Measurements from ENCODE around the gene ZNF99.
"Not testable (repeated sequence)": the region's sequence is repeated elsewhere in the genome, so short reads cannot be mapped to it uniquely, and the experiment has no call there.

ZNF99 gene

DNA sequence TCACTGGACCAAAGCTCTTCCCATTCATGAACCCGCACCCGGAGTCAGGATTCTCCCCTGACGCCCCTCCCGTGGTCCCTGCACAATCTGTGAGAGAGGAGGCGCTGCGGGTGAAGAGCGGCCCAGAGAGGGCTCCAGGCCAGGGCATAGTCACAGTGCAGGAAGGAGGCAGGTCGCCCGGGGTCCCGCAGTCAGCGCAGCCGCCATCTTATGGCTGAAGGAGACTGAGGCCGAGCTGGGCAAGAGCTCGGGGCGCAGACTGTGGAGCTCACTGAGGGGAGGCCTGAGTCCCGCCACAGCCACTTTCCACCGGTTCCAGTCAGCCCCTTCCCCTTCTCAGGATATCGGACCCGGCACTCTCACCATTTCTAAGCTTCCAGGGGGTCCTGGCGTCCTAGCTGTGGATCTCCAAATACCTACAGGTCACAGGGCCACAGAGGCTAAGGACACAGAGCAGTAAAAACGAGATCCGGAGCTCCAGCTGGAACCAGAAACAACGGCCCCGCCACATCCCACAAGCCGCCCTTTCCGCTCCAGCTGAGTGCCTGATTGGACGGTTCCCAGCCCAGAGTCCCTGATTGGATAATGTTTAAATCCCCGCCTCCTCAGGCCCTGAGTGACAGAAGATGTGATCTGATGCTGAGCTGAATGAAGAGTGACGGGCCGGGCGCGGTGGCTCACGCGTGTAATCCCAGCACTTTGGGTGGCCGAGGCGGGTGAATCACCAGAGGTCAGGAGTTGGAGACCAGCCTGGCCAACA, at the start of gene ZNF99:
Gene ZNF99, minus strand, starts transcription at position 501 of the 760 bp plus-strand sequence. Its CDS starts 135 bp downstream, at position 366.
- DNase-seq (ENCODE audit: insufficient read length, low spot score): no peak
- no peak for FAIRE-seq

DNA sequence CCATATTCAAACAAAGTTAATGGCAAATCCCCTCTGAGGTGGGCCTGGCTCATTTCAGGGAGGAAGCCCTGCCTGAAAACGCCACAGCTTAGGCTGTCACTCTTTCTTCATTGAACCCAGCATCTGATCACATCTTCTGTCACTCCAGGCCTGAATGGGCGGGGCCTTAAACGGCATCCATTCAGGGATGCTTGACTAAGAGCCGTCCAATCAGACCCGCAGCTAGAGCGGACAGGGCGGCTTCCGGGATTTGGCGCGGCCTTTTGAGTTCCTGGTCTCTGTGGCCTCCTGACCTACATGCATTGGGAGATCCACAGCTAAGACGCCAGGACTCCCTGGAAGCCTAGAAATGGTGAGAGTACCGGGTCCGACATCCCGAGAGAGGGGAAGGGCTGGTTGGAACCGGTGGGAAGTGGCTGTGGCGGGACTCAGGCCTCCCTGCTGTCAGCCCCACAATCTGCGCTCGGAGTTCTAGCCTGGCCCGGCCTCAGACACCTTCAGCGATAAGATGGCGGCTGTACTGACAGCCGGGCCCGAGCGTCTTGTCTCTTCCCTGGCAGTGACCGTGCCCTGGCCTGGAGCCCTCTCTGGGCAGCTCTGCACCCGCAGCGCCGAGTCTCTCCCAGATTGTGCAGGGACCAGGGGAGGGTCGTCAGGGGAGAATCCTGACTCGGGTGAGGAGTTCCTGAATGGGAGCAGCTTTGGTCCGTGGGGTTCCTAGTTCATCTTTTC, 48.2 kb upstream of the ZNF99 start, which contains the start of gene ZNF723:
Gene ZNF723, plus strand, starts transcription at position 261 of the 732 bp plus-strand sequence. Its CDS starts 89 bp downstream, at position 350.
- DNase-seq (ENCODE audit: insufficient read length, low spot score) (no peak), FAIRE-seq (no peak)

GRCh38 chr19:22831211-22831610, 47.3 kb upstream of the ZNF99 start:
- FAIRE-seq (no peak), DNase-seq (ENCODE audit: insufficient read length, low spot score) (no peak)

- no peak for DNase-seq (ENCODE audit: insufficient read length, low spot score)
- FAIRE-seq: no peak
These were observed 30.2 kb upstream of the ZNF99 start for GRCh38 chr19:22814124-22814523.

- FAIRE-seq (no peak), DNase-seq (ENCODE audit: insufficient read length, low spot score) (no peak)
These were observed 23.3 kb upstream of the ZNF99 start for GRCh38 chr19:22807061-22807835.

DNA sequence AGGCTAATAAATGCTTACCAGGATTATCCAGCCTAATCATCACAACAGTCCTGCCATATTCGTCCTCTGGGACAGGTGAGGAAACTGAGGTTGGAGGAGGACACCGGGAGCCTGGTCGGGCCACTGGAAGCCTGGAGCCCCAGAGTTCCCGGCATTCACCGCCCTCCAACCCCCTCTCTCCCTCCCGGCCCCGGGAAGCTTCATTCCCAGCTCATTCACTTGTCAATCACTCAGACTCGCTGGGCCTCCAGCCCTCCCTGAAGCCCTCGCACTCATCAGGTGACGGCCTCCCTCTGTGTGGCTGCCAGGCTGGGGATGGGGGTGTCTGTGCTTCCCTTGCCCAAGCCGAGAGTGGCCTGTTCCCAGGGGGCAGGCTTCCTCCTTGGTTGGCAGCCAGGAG, 22.5 kb upstream of the ZNF99 start:
- DNase-seq (ENCODE audit: insufficient read length, low spot score): no peak
- no peak for FAIRE-seq

DNA sequence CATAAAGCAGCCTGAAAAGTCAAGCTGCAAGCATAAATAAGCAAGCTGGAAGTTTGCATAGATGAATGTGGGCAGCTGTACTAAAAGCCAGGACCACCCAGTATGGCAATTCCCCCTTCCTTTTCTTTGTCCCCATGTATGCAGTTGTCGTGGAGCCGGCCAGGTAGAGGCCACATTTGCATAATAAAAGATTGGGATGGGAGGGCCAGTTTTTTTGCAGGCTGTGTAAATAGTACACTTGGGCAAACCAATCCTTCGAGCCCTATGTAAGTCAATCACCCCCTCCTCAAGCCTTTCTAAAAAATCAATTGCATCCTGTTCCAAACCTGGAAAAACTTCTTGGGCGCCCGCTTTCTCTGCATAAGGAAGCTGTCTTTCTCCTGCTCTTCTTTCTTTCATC, 13.1 kb upstream of the ZNF99 start:
- FAIRE-seq (no peak), DNase-seq (ENCODE audit: insufficient read length, low spot score) (no peak)

GRCh38 chr19:22792863-22793262, 8.9 kb upstream of the ZNF99 start:
- not testable (repeated sequence) for DNase-seq (ENCODE audit: insufficient read length, low spot score); FAIRE-seq

DNA sequence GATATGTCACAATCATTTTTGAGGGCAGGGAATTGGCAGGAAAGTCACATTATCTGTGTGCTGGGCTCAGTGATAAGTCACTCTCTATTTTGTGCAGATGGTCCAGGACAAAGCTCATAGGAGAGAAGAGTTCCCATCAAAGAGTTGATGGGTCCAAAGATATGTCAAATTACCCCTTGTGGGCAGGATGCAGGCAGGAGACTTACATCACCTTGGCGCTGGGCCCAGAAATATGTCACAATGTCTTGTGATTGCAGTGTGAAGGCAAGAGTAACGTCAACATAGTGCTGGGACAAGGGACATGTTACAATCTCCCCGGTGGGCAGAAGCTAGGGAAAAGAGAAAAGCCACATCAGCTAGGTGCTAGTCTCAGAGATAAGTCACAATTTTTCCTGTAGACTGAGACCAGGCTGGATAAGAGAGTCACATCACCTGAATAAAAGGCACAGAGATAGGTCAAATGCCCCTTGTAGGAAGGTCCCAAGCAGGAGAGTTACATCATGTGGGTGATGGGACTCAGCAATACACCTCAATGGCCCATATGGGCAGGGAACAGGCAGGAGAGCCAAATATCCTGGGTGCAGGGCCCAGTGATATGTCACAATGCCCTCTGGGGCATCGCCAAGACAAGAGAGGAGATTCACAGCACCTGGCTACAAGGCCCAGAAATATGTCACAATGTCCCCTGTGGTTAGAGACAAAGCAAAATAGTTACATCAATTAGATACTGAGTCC, 47.9 kb downstream of the ZNF99 start:
- no peak for FAIRE-seq
- no peak for DNase-seq (ENCODE audit: insufficient read length, low spot score)

DNA sequence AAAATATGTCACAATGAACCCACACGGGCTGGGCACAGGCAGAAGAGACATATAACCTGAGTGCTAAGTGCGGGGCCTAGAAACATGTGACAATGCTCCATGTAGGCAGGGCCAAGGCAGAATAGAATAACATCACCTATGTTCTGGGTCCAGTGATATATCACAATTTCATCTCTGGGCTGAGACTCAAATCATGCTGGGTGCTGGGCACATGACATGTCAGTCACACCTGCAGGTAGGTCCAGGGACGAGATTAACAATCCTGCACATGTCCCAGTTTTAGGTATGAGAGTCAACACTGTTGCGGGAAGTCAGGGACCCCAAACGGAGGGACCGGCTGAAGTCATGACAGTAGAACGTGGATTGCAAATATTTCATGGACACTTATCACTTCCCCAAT, 50.3 kb downstream of the ZNF99 start:
- no peak for FAIRE-seq
- DNase-seq (ENCODE audit: insufficient read length, low spot score): no peak

DNA sequence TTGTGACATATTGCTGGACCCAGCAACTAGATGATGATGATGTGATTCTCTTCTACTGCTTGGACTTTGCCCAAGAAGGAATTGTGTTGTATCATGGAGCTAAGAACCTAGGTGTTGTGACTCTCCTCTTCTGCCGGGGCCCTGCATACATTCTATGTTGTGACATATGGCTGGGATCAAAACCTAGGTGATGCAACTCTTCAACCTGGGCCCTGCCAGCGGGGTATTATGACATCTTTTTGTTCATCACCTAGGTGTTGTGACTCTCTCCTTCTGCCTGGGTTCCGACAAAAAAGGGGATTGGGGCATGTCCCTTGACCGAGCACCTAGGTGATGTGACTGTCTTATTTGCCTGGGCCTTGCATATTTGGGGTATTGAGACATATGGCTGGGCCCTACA, 55.7 kb downstream of the ZNF99 start:
- DNase-seq (ENCODE audit: insufficient read length, low spot score); FAIRE-seq: not testable (repeated sequence)

DNA sequence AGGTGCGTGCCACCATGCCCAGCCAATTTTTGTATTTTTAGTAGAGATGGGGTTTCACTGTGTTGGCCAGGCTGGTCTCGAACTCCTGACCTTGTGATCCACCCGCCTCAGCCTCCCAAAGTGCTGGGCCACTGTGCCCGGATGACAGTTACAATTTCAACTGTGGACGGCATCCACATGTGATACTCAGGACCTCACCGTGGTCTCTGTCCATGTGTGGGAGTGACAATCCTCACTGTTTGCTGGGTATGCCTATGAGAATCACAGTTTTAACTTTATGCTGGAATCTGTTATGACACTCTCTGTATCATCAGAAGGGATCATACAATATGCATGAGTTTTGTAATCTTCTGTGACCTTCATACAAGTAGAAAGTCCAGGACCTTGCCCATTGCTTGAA, 62.4 kb downstream of the ZNF99 start:
- not testable (repeated sequence) for FAIRE-seq; DNase-seq (ENCODE audit: insufficient read length, low spot score)

GRCh38 chr19:22708983-22709382, 75.0 kb downstream of the ZNF99 start:
- DNase-seq (ENCODE audit: insufficient read length, low spot score): no peak
- no peak for FAIRE-seq

- not testable (repeated sequence) for FAIRE-seq; DNase-seq (ENCODE audit: insufficient read length, low spot score)
These were observed 80.9 kb downstream of the ZNF99 start for GRCh38 chr19:22703096-22703495.

DNA sequence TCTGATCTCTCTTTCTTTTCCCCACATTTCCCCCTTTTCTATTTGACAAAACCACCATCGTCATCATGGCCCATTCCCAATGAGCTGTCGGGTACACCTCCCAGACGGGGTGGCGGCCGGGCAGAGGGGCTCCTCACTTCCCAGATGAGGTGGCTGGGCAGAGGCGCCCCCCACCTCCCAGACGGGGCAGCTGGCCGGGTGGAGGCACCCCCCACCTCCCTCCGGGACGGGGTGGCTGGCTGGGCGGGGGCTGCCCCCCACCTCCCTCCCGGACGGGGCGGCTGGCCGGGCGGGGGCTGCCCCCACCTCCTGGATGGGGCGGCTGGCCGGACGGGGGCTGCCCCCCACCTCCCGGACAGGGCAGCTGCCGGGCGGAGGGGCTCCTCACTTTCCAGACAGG, 81.3 kb downstream of the ZNF99 start:
- not testable (repeated sequence) for DNase-seq (ENCODE audit: insufficient read length, low spot score); FAIRE-seq
